H1 (cell line): ENCODE data around the gene ENOSF1. TPM values are rescaled to one million over a fixed set of nuclear protein-coding genes. Genes with fewer than 3 reads are reported as not detected.

ENCODE experiments used
- CTCF ChIA-PET: fragments of 300-600 bp; sonication (Branson Sonifier 250); formaldehyde crosslinking; loops from one replicate; lab custom pipeline; 2021; ENCODE audit not compliant: partially characterized antibody; lab: Charles Lee
- POLR2A ChIA-PET: fragments of 300-600 bp; sonication (Branson Sonifier 250); formaldehyde crosslinking; loops from one replicate; lab custom pipeline; 2021; ENCODE audit warnings: inconsistent platforms; ENCODE audit not compliant: partially characterized antibody; lab: Charles Lee
- DNase-seq, 2 experiments: peaks; one replicate each; pipeline versions ENCODE4 v3.0.0 to v3.0.0-alpha.2; 2010 to 2022; ENCODE audit warnings: low spot score in 2 of 2, low read depth in 1 of 2, mixed read lengths in 1 of 2
- FAIRE-seq: peaks from 2 replicates; lab custom pipeline; 2011; peaks lifted over from hg19 to GRCh38; lab: Jason Lieb, UNC
- H2AFZ ChIP-seq: 2 replicates; pipeline ENCODE4 v1.8.1; 2012; ENCODE audit warnings: low read length, inconsistent platforms
- H2AK5ac ChIP-seq: 2 replicates; pipeline ENCODE4 v1.6.1; 2013; ENCODE audit warnings: low read depth, low read length
- H2BK120ac ChIP-seq: replicated peaks from 2 replicates; pipeline ENCODE3; 2013; ENCODE audit warnings: low read depth, low read length, inconsistent platforms
- H2BK12ac ChIP-seq: 2 replicates; pipeline ENCODE4 v1.6.1; 2013; ENCODE audit warnings: low read depth, low read length
- H2BK15ac ChIP-seq: 2 replicates; pipeline ENCODE4 v1.6.1; 2013; ENCODE audit warnings: low read length
- H2BK20ac ChIP-seq: 2 replicates; pipeline ENCODE4 v1.6.1; 2013; ENCODE audit warnings: low read length
- H2BK5ac ChIP-seq: 2 replicates; pipeline ENCODE4 v1.6.1; 2013; ENCODE audit warnings: low read depth, low read length
- H3K14ac ChIP-seq: 2 replicates; pipeline ENCODE4 v1.6.1; 2013; ENCODE audit warnings: inconsistent platforms; ENCODE audit not compliant: insufficient read length
- H3K18ac ChIP-seq: 2 replicates; pipeline ENCODE4 v1.6.1; 2013; ENCODE audit warnings: low read length; ENCODE audit errors: extremely low read depth
- H3K23ac ChIP-seq: 2 replicates; pipeline ENCODE4 v1.6.1; 2013; ENCODE audit warnings: inconsistent platforms; ENCODE audit not compliant: insufficient read length
- H3K23me2 ChIP-seq: 2 replicates; pipeline ENCODE4 v1.6.1; 2013; ENCODE audit warnings: low read depth, low read length
- H3K27ac ChIP-seq: 2 replicates; pipeline ENCODE4 v1.6.1; 2011; ENCODE audit warnings: low read depth, low read length, inconsistent platforms
- H3K27me3 ChIP-seq, 4 experiments: replicated peaks in 1 of 4; 1 replicate in 1 of 4; 2 replicates in 3 of 4; pipeline versions ENCODE4 v1.6.1 to v1.8.1; 2011 to 2013; ENCODE audit warnings: low read length in 3 of 4, mild to moderate bottlenecking in 3 of 4, inconsistent platforms in 2 of 4, mixed read lengths in 2 of 4, moderate library complexity in 1 of 4; ENCODE audit not compliant: control insufficient read depth in 3 of 4, insufficient read depth in 3 of 4; ENCODE audit errors: extremely low read depth in 1 of 4
- H3K36me3 ChIP-seq, 4 experiments: 2 replicates each; pipeline versions ENCODE4 v1.6.1 to v1.8.1; 2011 to 2013; ENCODE audit warnings: mild to moderate bottlenecking in 4 of 4, low read length in 3 of 4, moderate library complexity in 2 of 4, control low read depth in 1 of 4, inconsistent platforms in 1 of 4; ENCODE audit not compliant: insufficient read depth in 4 of 4, control insufficient read depth in 2 of 4
- H3K4ac ChIP-seq: replicated peaks from 2 replicates; pipeline ENCODE3; 2013; ENCODE audit warnings: low read length, low read depth, mixed read lengths, inconsistent platforms; ENCODE audit not compliant: insufficient read length
- H3K4me1 ChIP-seq, 4 experiments: replicated peaks in 1 of 4; 1 replicate in 1 of 4; 2 replicates in 3 of 4; pipeline versions ENCODE4 v1.6.1 to v1.8.1; 2011 to 2013; ENCODE audit warnings: low read length in 3 of 4, inconsistent platforms in 2 of 4, mixed read lengths in 1 of 4; ENCODE audit not compliant: insufficient read depth in 4 of 4, control insufficient read depth in 3 of 4
- H3K4me2 ChIP-seq, 2 experiments: 2 replicates each; pipeline versions ENCODE4 v1.6.1 to v1.8.1; 2011 to 2013; ENCODE audit warnings: low read depth in 2 of 2, low read length in 2 of 2, control low read depth in 1 of 2, inconsistent platforms in 1 of 2, mild to moderate bottlenecking in 1 of 2; ENCODE audit not compliant: insufficient read depth in 1 of 2
- H3K4me3 ChIP-seq, 4 experiments: fragments of 200-600, 300-600 bp in 1 of 4; sonication (generic), shearing (Covaris generic), sonication (Bioruptor Twin) in 1 of 4; 2 replicates each; pipeline versions ENCODE4 v1.5.1 to v1.8.1; 2011 to 2016; ENCODE audit warnings: low read length in 4 of 4, low read depth in 3 of 4, control low read depth in 2 of 4, inconsistent platforms in 2 of 4, mild to moderate bottlenecking in 2 of 4, mixed read lengths in 1 of 4, moderate library complexity in 1 of 4; ENCODE audit not compliant: insufficient read depth in 2 of 4; ENCODE audit errors: extremely low read depth in 1 of 4
- H3K56ac ChIP-seq: replicated peaks from 2 replicates; pipeline ENCODE3; 2013; ENCODE audit warnings: low read depth, mild to moderate bottlenecking, mixed read lengths, low read length, inconsistent platforms; ENCODE audit not compliant: insufficient read length
- H3K79me1 ChIP-seq: 2 replicates; pipeline ENCODE4 v1.6.1; 2013; ENCODE audit warnings: low read depth, low read length, control low read depth
- H3K79me2 ChIP-seq, 2 experiments: 2 replicates each; pipeline versions ENCODE4 v1.6.1 to v1.8.1; 2012 to 2013; ENCODE audit warnings: low read length in 2 of 2, mild to moderate bottlenecking in 2 of 2, inconsistent platforms in 1 of 2; ENCODE audit not compliant: insufficient read depth in 2 of 2, control insufficient read depth in 1 of 2
- H3K9ac ChIP-seq, 4 experiments: replicated peaks in 1 of 4; 1 replicate in 1 of 4; 2 replicates in 3 of 4; pipeline versions ENCODE4 v1.6.1 to v1.8.1; 2011 to 2013; ENCODE audit warnings: low read depth in 3 of 4, low read length in 3 of 4, control low read depth in 2 of 4, mild to moderate bottlenecking in 2 of 4, moderate library complexity in 2 of 4, inconsistent platforms in 1 of 4; ENCODE audit errors: extremely low read depth in 1 of 4
- H3K9me3 ChIP-seq, 2 experiments: 2 replicates each; pipeline versions ENCODE4 v1.6.1 to v1.8.1; 2012 to 2013; ENCODE audit warnings: mild to moderate bottlenecking in 2 of 2, moderate library complexity in 2 of 2, control low read depth in 1 of 2, inconsistent platforms in 1 of 2, low read depth in 1 of 2, low read length in 1 of 2, mixed read lengths in 1 of 2; ENCODE audit not compliant: insufficient read depth in 2 of 2
- H4K20me1 ChIP-seq, 2 experiments: replicated peaks in 1 of 2; 2 replicates each; pipeline versions ENCODE3 to v1.8.1; 2011 to 2013; ENCODE audit warnings: inconsistent platforms in 2 of 2, low read length in 2 of 2, mild to moderate bottlenecking in 1 of 2; ENCODE audit not compliant: insufficient read depth in 2 of 2, control insufficient read depth in 1 of 2
- H4K5ac ChIP-seq: 2 replicates; pipeline ENCODE4 v1.6.1; 2013; ENCODE audit warnings: low read length, low read depth, mixed read lengths, inconsistent platforms; ENCODE audit not compliant: insufficient read length
- H4K8ac ChIP-seq: 2 replicates; pipeline ENCODE4 v1.8.0; 2013; ENCODE audit warnings: mild to moderate bottlenecking, moderate library complexity, low read length, inconsistent platforms; ENCODE audit not compliant: insufficient read depth; ENCODE audit errors: extremely low read depth
- H4K91ac ChIP-seq: replicated peaks from 2 replicates; pipeline ENCODE3; 2013; ENCODE audit warnings: low read length, mixed read lengths, inconsistent platforms; ENCODE audit not compliant: insufficient read length
- SIX5 ChIP-seq: IDR thresholded peaks from 2 replicates; pipeline ENCODE4 v1.6.1; 2011; ENCODE audit warnings: mild to moderate bottlenecking, low read depth, low read length
- WGBS, 2 experiments: shearing (Covaris generic) in 1 of 2; methylation state at CpG; one replicate each; pipeline versions ENCODE4 v1.1.6 to v1.1.7; 2013 to 2015; ENCODE audit warnings: low lambda C conversion rate in 2 of 2, mixed read lengths in 2 of 2, inconsistent platforms in 1 of 2, low coverage in 1 of 2, missing lambda C conversion rate in 1 of 2; ENCODE audit not compliant: insufficient replicate concordance in 2 of 2, insufficient coverage in 1 of 2, insufficient read length in 1 of 2; ENCODE audit errors: extremely low coverage in 1 of 2, missing lambda C conversion rate in 1 of 2; 5-methylcytosine and 5-hydroxymethylcytosine counted together
- polyA plus RNA-seq, 7 experiments: library from polyadenylated mRNA; depleted of rRNA in 3 of 7; stranded (reverse) in 5 of 7; unstranded in 2 of 7; fragments of >200 nt in 5 of 7; fragments of 200-250 nt in 2 of 7; gene quantifications; 1 replicate in 5 of 7; 2 replicates in 1 of 7; 4 replicates in 1 of 7; pipeline versions ENCODE4 v1.2.1 to v1.2.3, GENCODE V29; 2011 to 2013; ENCODE audit warnings: missing spikeins in 2 of 7, mixed read lengths in 2 of 7
- total RNA-seq: library from RNA; stranded (reverse); fragmentation: NEBNext Ultra II Directional; extraction: Animal tissue kit (Norgen Biotek cat#: 25700); gene quantifications from 2 replicates; pipeline ENCODE4 v1.2.1, GENCODE V29; 2021

The ENOSF1 gene
- total and polyA plus RNA-seq, 2 of the 8 experiments (the other 6 are each of a cell fraction or from before 2014, with no cell fraction given), result 15.4 to 26.4 TPM

DNA sequence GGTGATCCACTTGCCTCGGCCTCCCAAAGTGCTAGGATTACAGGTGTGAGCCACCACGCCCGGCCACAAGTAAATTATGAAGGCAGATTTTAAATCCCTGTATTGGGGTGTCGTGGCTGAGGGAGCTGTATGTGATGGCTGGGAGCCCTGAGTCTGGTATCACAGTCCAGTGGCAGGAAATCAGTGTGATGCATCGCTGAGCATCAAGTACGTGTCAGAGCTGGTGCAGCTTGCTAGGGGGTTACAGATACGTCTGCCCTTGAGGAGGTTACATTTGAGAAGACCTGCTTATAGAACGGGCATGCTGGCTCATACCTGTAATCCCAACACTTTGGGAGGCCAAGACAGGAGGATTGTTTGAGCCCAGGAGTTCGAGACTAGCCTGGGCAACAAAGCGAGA lies 4.3 kb downstream of the ENOSF1 start:
- POLR2A ChIA-PET, result interaction anchor here (0.9 to 1.5 kb wide), 3 partner anchors 16 to 50 kb away, joined by 3 to 6 read pairs (median 4); partner anchors contain the start of gene TYMS
- peaks cover 12 to 39% of the 10 kb centered on the region in 2 experiments for H3K79me2 ChIP-seq
- TF ChIP-seq SIX5, result no peak

More for the DNA sequence above, 4.3 kb downstream of the ENOSF1 start:
- Histone ChIP-seq H3K9ac (no peak overlapping the region), H2BK15ac (no peak overlapping the region), H2AK5ac (no peak overlapping the region), H3K23ac (no peak overlapping the region), H2BK20ac (no peak overlapping the region), H3K27me3 (no peaks in the 10 kb centered on the region), H3K4me2 (no peak overlapping the region), H3K56ac (no peak overlapping the region), H3K4ac (no peak overlapping the region), H3K23me2 (peaks cover 8% of the 10 kb centered on the region; the same call in 1 of the 2 replicates), H3K27ac (no peak overlapping the region), H3K36me3 (peaks cover 0 to 21% (median 1%) of the 10 kb centered on the region in 4 experiments; a peak in 3 of 8 replicates), H2BK12ac (no peak overlapping the region), H4K91ac (no peak overlapping the region), H4K20me1 (peaks cover 3 to 6% of the 10 kb centered on the region in 2 experiments), H4K5ac (no peak overlapping the region), H3K79me1 (peaks cover 11% of the 10 kb centered on the region; the same call in 1 of the 2 replicates), H3K4me1 (peaks cover 0 to 3% (median 1%) of the 10 kb centered on the region in 4 experiments; a peak in 2 of 7 replicates), H2BK5ac (no peak overlapping the region), H3K18ac (no peak overlapping the region), H3K4me3 (no peak overlapping the region), H3K14ac (no peak overlapping the region), H4K8ac (no peak overlapping the region), H3K9me3 (no peaks in the 10 kb centered on the region), H2BK120ac (no peak overlapping the region), H2AFZ (no peak overlapping the region)
- CTCF ChIA-PET, result interaction anchor here (0.6 to 4.5 kb wide), 8 partner anchors 10 to 123 kb away, joined by 3 to 20 read pairs (median 4); no protein-coding TSS in a partner anchor
- 95% methylated on average over 10 of the region's 10 CpGs; no CpG with 5 or more reads in 1 of the 2 experiments for WGBS, 2 experiments
- FAIRE-seq (no peak), DNase-seq (peak in 1 of 2 experiments; percentile 11)
